Caco-2 (cell line): Measurements from ENCODE around the gene WWOX. TPM values are rescaled to one million over a fixed set of nuclear protein-coding genes. Genes with fewer than 3 reads are reported as not detected.

ENCODE experiments used
- BruUV-seq: library from RNA; stranded (reverse); fragments of 400-500 nt; replicated peaks from 2 replicates; lab custom pipeline; 2021; lab: Mats Ljungman, UMichigan
- CTCF ChIA-PET: fragments of 300-600 bp; sonication (Branson Sonifier 250); formaldehyde crosslinking; loops from one replicate; lab custom pipeline; 2022; ENCODE audit warnings: antibody characterized with exemption; lab: Charles Lee
- POLR2A ChIA-PET: fragments of 300-600 bp; sonication (Branson Sonifier 250); formaldehyde crosslinking; loops from one replicate; lab custom pipeline; 2022; ENCODE audit warnings: antibody characterized with exemption; lab: Charles Lee
- DNase-seq, 2 experiments: peaks; one replicate each; pipeline versions ENCODE4 v3.0.0 to v3.0.0-alpha.2; 2020 to 2022
- H3K27me3 ChIP-seq: replicated peaks from 2 replicates; pipeline ENCODE4 v1.6.0; 2011; ENCODE audit warnings: low read length; ENCODE audit not compliant: control insufficient read depth, insufficient read depth
- H3K36me3 ChIP-seq: 2 replicates; pipeline ENCODE4 v1.5.1; 2011; ENCODE audit warnings: low read length; ENCODE audit not compliant: control insufficient read depth, insufficient read depth
- H3K4me1 ChIP-seq: fragments of 250-450 bp; sonication (Bioruptor Pico); 2 replicates; pipeline ENCODE4 v1.5.1; 2020; ENCODE audit warnings: mild to moderate bottlenecking
- H3K4me3 ChIP-seq: 2 replicates; pipeline ENCODE4 v1.5.1; 2011; ENCODE audit warnings: low read depth, mild to moderate bottlenecking, control low read depth, low read length
- H3K9me3 ChIP-seq: fragments of 250-450 bp; sonication (Bioruptor Pico); 2 replicates; pipeline ENCODE4 v1.5.1; 2020; ENCODE audit warnings: mild to moderate bottlenecking, moderate library complexity
- H3K27ac Mint-ChIP-seq: one replicate; pipeline ENCODE4 v1.8.0; 2022; ENCODE audit warnings: mixed read lengths; ENCODE audit not compliant: unreplicated experiment
- H3K27me3 Mint-ChIP-seq: one replicate; pipeline ENCODE4 v1.8.0; 2022; ENCODE audit warnings: mixed read lengths; ENCODE audit not compliant: insufficient read depth, unreplicated experiment
- H3K36me3 Mint-ChIP-seq: one replicate; pipeline ENCODE4 v1.8.0; 2022; ENCODE audit warnings: mild to moderate bottlenecking, mixed read lengths; ENCODE audit not compliant: insufficient read depth, unreplicated experiment
- H3K4me1 Mint-ChIP-seq: one replicate; pipeline ENCODE4 v1.8.0; 2022; ENCODE audit warnings: low read depth, mixed read lengths; ENCODE audit not compliant: unreplicated experiment
- H3K4me3 Mint-ChIP-seq: one replicate; pipeline ENCODE4 v1.8.0; 2022; ENCODE audit warnings: mild to moderate bottlenecking, moderate library complexity, mixed read lengths; ENCODE audit not compliant: unreplicated experiment
- H3K9me3 Mint-ChIP-seq: one replicate; pipeline ENCODE4 v1.8.0; 2022; ENCODE audit warnings: mixed read lengths; ENCODE audit not compliant: unreplicated experiment
- intact Hi-C: fragments of 100-400 bp; cut with micrococcal nuclease; formaldehyde crosslinking; loops from one replicate; pipeline ENCODE4 v1.10.0; 2022; ENCODE audit not compliant: unreplicated experiment
- total RNA-seq: library from RNA; stranded (reverse); gene quantifications from 2 replicates; pipeline ENCODE4 v1.2.3, GENCODE V29; 2022
- TF ChIP-seq, protein P1 (sequence below), 2 experiments: fragments of 200-600 bp in 1 of 2; IDR thresholded peaks; 1 replicate in 1 of 2; 2 replicates in 1 of 2; pipeline versions ENCODE4 v1.5.1 to v1.8.0; 2011 to 2022; ENCODE audit warnings: antibody characterized with exemption in 1 of 2, control low read depth in 1 of 2, inconsistent platforms in 1 of 2, low read depth in 1 of 2, low read length in 1 of 2, mild to moderate bottlenecking in 1 of 2, moderate library complexity in 1 of 2; ENCODE audit not compliant: insufficient read depth in 1 of 2, severe bottlenecking in 1 of 2, unreplicated experiment in 1 of 2

The WWOX gene
- total RNA-seq, 1 experiment from 2014 or later, result 45.0 TPM

DNA sequence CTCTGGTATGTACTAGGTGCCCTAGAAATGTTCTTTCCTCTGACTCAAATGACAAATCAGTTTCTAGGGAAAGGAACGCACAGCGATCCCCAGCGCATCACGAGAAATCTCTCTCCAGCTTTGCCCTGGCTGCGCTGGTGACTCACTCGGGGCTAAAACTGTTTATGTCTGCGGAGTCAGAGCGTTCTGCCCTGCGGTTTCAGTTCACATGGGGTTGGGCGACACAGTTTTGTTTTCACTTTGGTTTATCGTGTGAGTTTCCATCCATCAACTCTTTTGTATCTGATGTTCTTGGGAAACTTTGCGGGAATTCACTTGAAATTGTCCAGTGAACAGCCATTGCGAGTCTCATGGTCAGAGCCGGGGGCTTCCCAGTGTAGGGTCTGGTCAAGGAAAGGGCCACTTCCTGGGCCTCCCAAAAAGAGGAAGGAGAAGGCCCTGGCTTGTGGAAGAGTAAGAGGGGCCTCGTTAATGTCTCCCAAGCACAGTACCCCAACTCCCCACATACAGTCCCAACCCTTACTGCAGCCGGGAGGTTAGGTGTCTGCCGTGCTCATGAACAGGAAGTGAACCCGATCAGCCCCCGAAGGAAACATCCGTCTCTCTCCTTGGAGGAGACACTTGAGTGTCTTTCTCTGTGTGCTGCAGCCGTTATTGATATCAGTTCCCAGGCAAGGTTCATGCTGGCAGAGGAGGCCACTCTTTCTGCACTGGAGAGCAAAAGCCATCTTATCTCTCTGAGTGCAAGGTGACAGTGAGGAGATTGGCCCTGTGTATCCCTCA lies 643.2 kb downstream of the WWOX start:
- H3K9me3 Mint-ChIP-seq, result no peaks in the 10 kb centered on the region
- H3K4me3 Mint-ChIP-seq, result no peak overlapping the region
- H3K4me1 ChIP-seq, result no peaks in the 10 kb centered on the region
- TF ChIP-seq, protein P1, sequence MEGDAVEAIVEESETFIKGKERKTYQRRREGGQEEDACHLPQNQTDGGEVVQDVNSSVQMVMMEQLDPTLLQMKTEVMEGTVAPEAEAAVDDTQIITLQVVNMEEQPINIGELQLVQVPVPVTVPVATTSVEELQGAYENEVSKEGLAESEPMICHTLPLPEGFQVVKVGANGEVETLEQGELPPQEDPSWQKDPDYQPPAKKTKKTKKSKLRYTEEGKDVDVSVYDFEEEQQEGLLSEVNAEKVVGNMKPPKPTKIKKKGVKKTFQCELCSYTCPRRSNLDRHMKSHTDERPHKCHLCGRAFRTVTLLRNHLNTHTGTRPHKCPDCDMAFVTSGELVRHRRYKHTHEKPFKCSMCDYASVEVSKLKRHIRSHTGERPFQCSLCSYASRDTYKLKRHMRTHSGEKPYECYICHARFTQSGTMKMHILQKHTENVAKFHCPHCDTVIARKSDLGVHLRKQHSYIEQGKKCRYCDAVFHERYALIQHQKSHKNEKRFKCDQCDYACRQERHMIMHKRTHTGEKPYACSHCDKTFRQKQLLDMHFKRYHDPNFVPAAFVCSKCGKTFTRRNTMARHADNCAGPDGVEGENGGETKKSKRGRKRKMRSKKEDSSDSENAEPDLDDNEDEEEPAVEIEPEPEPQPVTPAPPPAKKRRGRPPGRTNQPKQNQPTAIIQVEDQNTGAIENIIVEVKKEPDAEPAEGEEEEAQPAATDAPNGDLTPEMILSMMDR (IDR thresholded peaks at IDR 0.05; ENCODE audit: insufficient read depth in 1 of 2, low read depth in 1 of 2, low read length in 1 of 2, severe bottlenecking in 1 of 2, unreplicated experiment in 1 of 2), result no peak
- intact Hi-C loops, result no loop called here
- no peaks in the 10 kb centered on the region for H3K4me1 Mint-ChIP-seq
- H3K36me3 ChIP-seq, result no peaks in the 10 kb centered on the region
- no TSS peak for BruUV-seq
- no peaks in the 10 kb centered on the region for H3K27me3 Mint-ChIP-seq
- H3K27me3 ChIP-seq, result no peaks in the 10 kb centered on the region
- no peak overlapping the region for H3K4me3 ChIP-seq
- DNase-seq, result no peak
- no peaks in the 10 kb centered on the region for H3K36me3 Mint-ChIP-seq
- POLR2A ChIA-PET, result no interaction called here
- CTCF ChIA-PET, result no interaction called here
- no peaks in the 10 kb centered on the region; the same call in 1 of the 2 replicates for H3K9me3 ChIP-seq
- no peak overlapping the region for H3K27ac Mint-ChIP-seq

DNA sequence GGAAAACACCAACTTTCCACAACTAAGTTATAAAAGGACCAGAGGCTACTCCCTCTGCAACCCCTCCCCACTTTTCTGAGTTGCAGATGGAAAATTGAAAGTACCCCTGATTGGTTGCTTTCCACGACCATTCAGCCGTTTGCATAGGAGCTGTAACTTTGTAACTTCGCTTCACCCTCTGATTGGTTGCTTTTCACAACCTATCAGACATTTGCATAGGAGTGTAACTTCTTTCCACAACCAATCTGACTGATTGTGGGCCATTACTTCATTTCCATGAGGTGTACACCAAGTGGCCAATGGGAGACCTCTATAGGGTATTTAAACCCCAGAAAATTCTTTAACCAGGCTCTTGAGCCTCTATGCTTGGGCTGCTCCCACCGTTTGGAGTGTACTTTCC lies 644.1 kb downstream of the WWOX start:
- Mint-ChIP-seq H3K4me1 (no peaks in the 10 kb centered on the region), H3K4me3 (no peak overlapping the region), H3K36me3 (no peaks in the 10 kb centered on the region), H3K9me3 (no peaks in the 10 kb centered on the region), H3K27ac (no peak overlapping the region), H3K27me3 (no peaks in the 10 kb centered on the region)
- no TSS peak for BruUV-seq
- H3K9me3 ChIP-seq, result no peaks in the 10 kb centered on the region; the same call in 1 of the 2 replicates
- H3K27me3 ChIP-seq, result no peaks in the 10 kb centered on the region
- intact Hi-C loops, result no loop called here
- POLR2A ChIA-PET, result no interaction called here
- no peaks in the 10 kb centered on the region for H3K4me1 ChIP-seq
- TF ChIP-seq, protein P1 (IDR thresholded peaks at IDR 0.05; ENCODE audit: insufficient read depth in 1 of 2, low read depth in 1 of 2, low read length in 1 of 2, severe bottlenecking in 1 of 2, unreplicated experiment in 1 of 2), result no peak
- CTCF ChIA-PET, result no interaction called here
- no peaks in the 10 kb centered on the region for H3K36me3 ChIP-seq
- no peak for DNase-seq
- no peak overlapping the region for H3K4me3 ChIP-seq

DNA sequence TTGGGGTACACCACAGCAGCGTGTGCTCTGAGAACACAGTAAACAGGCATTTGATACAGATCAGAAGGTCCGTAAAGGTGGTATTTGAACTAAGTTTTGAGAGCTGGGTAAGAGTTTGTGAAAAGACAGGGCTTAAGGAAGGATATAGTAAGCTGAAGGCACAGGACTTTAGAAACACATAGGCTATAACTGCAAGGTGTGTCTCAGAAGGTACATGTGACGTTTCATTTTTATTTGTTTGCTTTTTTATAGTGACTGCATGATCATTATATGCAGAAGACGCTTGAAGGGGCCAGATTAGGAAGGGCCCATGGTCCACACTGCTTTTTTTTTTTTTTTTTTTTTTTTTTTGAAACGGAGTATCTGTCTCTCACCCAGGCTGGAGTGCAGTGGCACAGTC lies 644.6 kb downstream of the WWOX start:
- Histone ChIP-seq H3K4me1 (no peaks in the 10 kb centered on the region), H3K4me3 (no peak overlapping the region), H3K36me3 (no peaks in the 10 kb centered on the region), H3K9me3 (no peaks in the 10 kb centered on the region; the same call in 1 of the 2 replicates), H3K27me3 (no peaks in the 10 kb centered on the region)
- Mint-ChIP-seq H3K27ac (no peak overlapping the region), H3K36me3 (no peaks in the 10 kb centered on the region), H3K27me3 (no peaks in the 10 kb centered on the region), H3K4me3 (no peak overlapping the region), H3K9me3 (no peaks in the 10 kb centered on the region), H3K4me1 (no peaks in the 10 kb centered on the region)
- intact Hi-C loops, result no loop called here
- ChIA-PET CTCF (no interaction called here), POLR2A (no interaction called here)
- TF ChIP-seq, protein P1 (IDR thresholded peaks at IDR 0.05; ENCODE audit: insufficient read depth in 1 of 2, low read depth in 1 of 2, low read length in 1 of 2, severe bottlenecking in 1 of 2, unreplicated experiment in 1 of 2), result no peak
- DNase-seq, result no peak
- no TSS peak for BruUV-seq
